K562 (cell line): Measurements from ENCODE around the gene ACAD8. TPM values are rescaled to one million over a fixed set of nuclear protein-coding genes. Genes with fewer than 3 reads are reported as not detected.
"Not testable (repeated sequence)": the region's sequence is repeated elsewhere in the genome, so short reads cannot be mapped to it uniquely, and the experiment has no call there.

ENCODE experiments used
- ATAC-seq: fragments of 200-7000 bp; cut with Tn5 transposase; 3 replicates; pipeline ENCODE4 v1.9.1; 2020; ENCODE audit warnings: moderate library complexity
- BruUV-seq: library from RNA; stranded (reverse); fragments of 400-500 nt; replicated peaks from 2 replicates; lab custom pipeline; 2021; lab: Mats Ljungman, UMichigan
- CTCF ChIA-PET: fragments of 300-600 bp; formaldehyde crosslinking; extraction: SDS; loops from one replicate; lab custom pipeline; 2021; ENCODE audit warnings: low intra/inter-chr PET ratio; lab: Yijun Ruan, JAX
- POLR2A ChIA-PET: fragments of 300-600, 350-650 bp; sonication (Branson Sonifier 250); formaldehyde crosslinking; extraction: SDS; loops from one replicate; lab custom pipeline; 2021; ENCODE audit warnings: antibody characterized with exemption, inconsistent platforms; lab: Yijun Ruan, JAX
- DNase-seq, 4 experiments: peaks; one replicate each; pipeline versions ENCODE4 v3.0.0 to v3.0.0-alpha.2; 2011 to 2018; ENCODE audit warnings: low spot score in 3 of 4, mixed read lengths in 3 of 4; ENCODE audit errors: extremely low read depth in 1 of 4
- FAIRE-seq: peaks from 2 replicates; lab custom pipeline; 2011; peaks lifted over from hg19 to GRCh38; lab: Jason Lieb, UNC
- H2AFZ ChIP-seq: 2 replicates; pipeline ENCODE4 v1.6.0; 2011; ENCODE audit warnings: low read depth, low read length, control low read depth, inconsistent platforms
- H3K27ac ChIP-seq: fragments of 200-600 bp; 3 replicates; pipeline ENCODE4 v1.8.0; 2011; ENCODE audit warnings: low read depth, mild to moderate bottlenecking, control low read depth, inconsistent platforms, low read length, moderate library complexity, mixed read lengths; ENCODE audit errors: extremely low read depth
- H3K27me3 ChIP-seq, 2 experiments: fragments of 300-600 bp in 1 of 2; 2 replicates in 1 of 2; 3 replicates in 1 of 2; pipeline versions ENCODE4 v1.6.0 to v1.8.0; 2011; ENCODE audit warnings: inconsistent platforms in 2 of 2, low read length in 2 of 2, mild to moderate bottlenecking in 1 of 2, mixed read lengths in 1 of 2, moderate library complexity in 1 of 2; ENCODE audit not compliant: control insufficient read depth in 2 of 2, insufficient read depth in 2 of 2
- H3K36me3 ChIP-seq: fragments of 300-600 bp; 3 replicates; pipeline ENCODE4 v1.8.0; 2011; ENCODE audit warnings: mild to moderate bottlenecking, low read length, inconsistent platforms; ENCODE audit not compliant: control insufficient read depth, insufficient read depth
- H3K4me1 ChIP-seq, 2 experiments: fragments of 200-600 bp in 1 of 2; replicated peaks in 1 of 2; 2 replicates in 1 of 2; 3 replicates in 1 of 2; pipeline versions ENCODE4 v1.5.1 to v1.8.0; 2011; ENCODE audit warnings: inconsistent platforms in 2 of 2, low read length in 2 of 2, mild to moderate bottlenecking in 1 of 2, mixed read lengths in 1 of 2, moderate library complexity in 1 of 2; ENCODE audit not compliant: control insufficient read depth in 2 of 2, insufficient read depth in 2 of 2
- H3K4me2 ChIP-seq: 2 replicates; pipeline ENCODE4 v1.6.1; 2011; ENCODE audit warnings: low read length, control low read depth, inconsistent platforms, mixed read lengths; ENCODE audit not compliant: insufficient read depth
- H3K4me3 ChIP-seq: fragments of 200-600 bp; sonication (generic), shearing (Covaris generic); 2 replicates; pipeline ENCODE4 v1.5.1; 2016; ENCODE audit warnings: control low read depth, inconsistent platforms
- H3K79me2 ChIP-seq: fragments of 200-600 bp; 3 replicates; pipeline ENCODE4 v1.8.0; 2011; ENCODE audit warnings: low read length, inconsistent platforms; ENCODE audit not compliant: control insufficient read depth, insufficient read depth
- H3K9ac ChIP-seq, 2 experiments: 2 replicates each; pipeline versions ENCODE4 v1.6.0 to v1.6.1; 2011; ENCODE audit warnings: low read depth in 2 of 2, low read length in 2 of 2, control low read depth in 1 of 2, inconsistent platforms in 1 of 2, mild to moderate bottlenecking in 1 of 2, mixed read lengths in 1 of 2; ENCODE audit not compliant: insufficient read depth in 1 of 2
- H3K9me1 ChIP-seq: one replicate; pipeline ENCODE4 v1.6.0; 2011; ENCODE audit warnings: inconsistent platforms, mild to moderate bottlenecking, low read length, moderate library complexity; ENCODE audit not compliant: control insufficient read depth, insufficient read depth
- H3K9me3 ChIP-seq: replicated peaks from 2 replicates; pipeline ENCODE4 v1.5.1; 2011; ENCODE audit warnings: low read depth, low read length, inconsistent platforms; ENCODE audit not compliant: control insufficient read depth, insufficient read depth
- H4K20me1 ChIP-seq: replicated peaks from 2 replicates; pipeline ENCODE4 v1.6.1; 2011; ENCODE audit warnings: low read length, inconsistent platforms, mixed read lengths; ENCODE audit not compliant: control insufficient read depth, insufficient read depth
- NFXL1 ChIP-seq: fragments of 450-650 bp; formaldehyde crosslinking; IDR thresholded peaks from 2 replicates; pipeline ENCODE4 v1.4.0; 2021; ENCODE audit warnings: mild to moderate bottlenecking
- ZNF184 ChIP-seq: sonication (generic); formaldehyde crosslinking; IDR thresholded peaks from 2 replicates; pipeline ENCODE4 v1.5.0; 2020; ENCODE audit warnings: missing genetic modification reagents
- WGBS: fragments of 100-300 bp; shearing (Covaris generic); methylation state at CpG from one replicate; pipeline ENCODE4 v1.1.6; 2016; ENCODE audit warnings: low coverage, mixed read lengths; ENCODE audit not compliant: insufficient coverage; ENCODE audit errors: missing lambda C conversion rate; 5-methylcytosine and 5-hydroxymethylcytosine counted together
- in situ Hi-C: fragments of 300-500 bp; cut with MboI; formaldehyde crosslinking; loops from 4 replicates; pipeline ENCODE4 v1.15.0; 2018; ENCODE audit warnings: inconsistent platforms, mixed read lengths
- intact Hi-C: fragments of 100-400 bp; cut with micrococcal nuclease; formaldehyde crosslinking; loops from 2 replicates; pipeline ENCODE4 v1.14.2; 2022
- polyA plus RNA-seq, 8 experiments: library from polyadenylated mRNA; depleted of rRNA in 4 of 8; stranded (reverse) in 5 of 8; unstranded in 3 of 8; fragments of >200 nt; fragmentation: Nextera tagmentation in 2 of 8; fragmentation: Illumina TruSeq in 1 of 8; extraction: Ambion mirVana in 2 of 8; extraction: Trizol in 1 of 8; gene quantifications; 2 replicates each; pipeline versions ENCODE4 v1.2.1 to v1.2.3, GENCODE V29; 2011 to 2014; ENCODE audit warnings: inconsistent platforms in 1 of 8, missing spikeins in 1 of 8
- total RNA-seq, 7 experiments: library from RNA; depleted of rRNA in 6 of 7; stranded (reverse); fragments of >200 nt in 6 of 7; fragmentation: Illumina TruSeq in 2 of 7; extraction: Trizol in 2 of 7; gene quantifications; 2 replicates each; pipeline versions ENCODE4 v1.2.1 to v1.2.3, GENCODE V29; 2011 to 2021; ENCODE audit warnings: low replicate concordance in 1 of 7

The ACAD8 gene
- total and polyA plus RNA-seq, 9 of the 15 experiments (the other 6 are each of a cell fraction or from before 2014, with no cell fraction given), result 6.5 to 34.1 (median 20.1) TPM

DNA sequence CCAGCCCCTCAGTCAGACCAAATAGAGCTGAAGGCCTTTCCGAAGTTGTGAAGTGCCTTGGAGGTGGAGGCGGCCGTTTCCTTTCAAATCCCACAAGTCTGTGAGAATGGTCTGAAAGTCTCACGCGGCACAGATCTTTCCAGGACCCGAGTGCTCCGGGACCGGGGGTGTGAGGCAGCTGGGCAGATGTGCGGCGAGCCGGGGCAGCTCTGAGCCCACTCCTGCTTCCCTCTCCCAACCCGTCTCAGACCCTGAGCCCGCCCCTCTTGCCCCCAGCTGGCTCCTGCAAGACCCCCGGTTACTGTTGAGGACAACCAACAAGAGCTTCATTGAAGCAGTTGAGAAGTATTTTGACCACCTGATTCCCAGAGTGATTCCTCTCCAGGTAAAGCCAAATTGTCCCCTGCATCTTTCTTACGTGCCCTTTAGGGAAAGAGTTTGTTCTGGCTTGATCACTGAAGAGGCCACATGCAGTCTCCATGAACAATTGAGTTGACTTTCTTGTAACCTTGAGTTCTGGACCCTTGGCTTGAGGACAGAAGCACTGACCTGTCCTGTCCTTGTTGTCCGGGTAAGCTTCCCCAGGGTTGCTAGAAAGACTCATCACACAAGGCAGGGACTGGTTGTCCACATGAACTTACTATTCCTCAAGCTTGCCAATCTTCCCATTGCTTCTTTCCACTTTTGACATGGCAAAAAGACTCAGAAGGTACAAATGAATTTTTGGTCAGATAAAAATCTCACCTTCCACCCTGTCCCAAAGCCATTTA lies 30.3 kb downstream of the ACAD8 start:
- no peak for FAIRE-seq
- Histone ChIP-seq H3K36me3 (no peaks in the 10 kb centered on the region), H4K20me1 (0 out of 2 replicates have a peak, but pooled peaks cover 4% of the 10 kb centered on the region), H3K4me1 (peaks cover 0 to 9% of the 10 kb centered on the region in 2 experiments; a peak in 3 of 5 replicates), H3K79me2 (no peaks in the 10 kb centered on the region), H3K9ac (no peak overlapping the region), H3K9me1 (no peaks in the 10 kb centered on the region), H3K4me3 (no peak overlapping the region), H3K27ac (no peak overlapping the region), H2AFZ (no peak overlapping the region), H3K27me3 (peaks cover 17 to 28% of the 10 kb centered on the region in 2 experiments; a peak in 4 of 5 replicates), H3K9me3 (no peaks in the 10 kb centered on the region), H3K4me2 (no peak overlapping the region)
- BruUV-seq, result no TSS peak
- ChIA-PET CTCF (no interaction called here), POLR2A (interaction anchor here (0.6 kb wide), 1 partner anchor 10 kb away, joined by 4 read pairs; no protein-coding TSS in a partner anchor)
- intact Hi-C loops (no loop called here), in situ Hi-C loops (no loop called here)
- ATAC-seq, result no peak
- no peak for DNase-seq
- TF ChIP-seq NFXL1 (CRISPR knock-in tag), result no peak
- peak; percentile 83 for TF ChIP-seq ZNF184 (CRISPR knock-in tag)
- WGBS, result 6% methylated on average over 13 of the region's 16 CpGs

DNA sequence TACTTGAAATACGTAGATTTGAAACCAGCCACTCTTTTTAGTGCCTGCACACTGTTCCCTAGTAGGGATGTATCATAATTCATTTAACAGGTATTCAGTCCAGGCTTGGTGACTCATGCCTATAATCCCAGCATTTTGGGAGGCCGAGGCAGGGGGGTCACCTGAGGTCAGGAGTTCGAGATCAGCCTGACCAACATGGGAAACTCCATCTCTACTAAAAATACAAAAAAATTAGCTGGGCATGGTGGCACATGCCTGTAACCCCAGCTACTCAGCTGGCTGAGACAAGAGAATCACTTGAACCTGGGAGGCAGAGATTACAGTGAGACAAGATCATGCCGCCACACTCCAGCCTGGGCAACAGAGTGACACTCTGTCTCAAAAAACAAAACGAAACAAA lies 31.0 kb downstream of the ACAD8 start:
- H3K79me2 ChIP-seq, POLR2A ChIA-PET, H3K9ac ChIP-seq, CTCF ChIA-PET, H3K9me3 ChIP-seq, in situ Hi-C loops, DNase-seq, H3K9me1 ChIP-seq, ATAC-seq, H3K27ac ChIP-seq, FAIRE-seq, H3K36me3 ChIP-seq, H3K4me1 ChIP-seq, BruUV-seq, H3K4me2 ChIP-seq, intact Hi-C loops, H4K20me1 ChIP-seq, H2AFZ ChIP-seq, H3K4me3 ChIP-seq: not testable (repeated sequence)
- peaks cover 17 to 28% of the 10 kb centered on the region in 2 experiments; a peak in 4 of 5 replicates for H3K27me3 ChIP-seq
- WGBS, result 11% methylated on average over 5 of the region's 5 CpGs
